Stimulated activated CD8-positive, alpha-beta memory T cell treated with anti-CD3 and anti-CD28 coated beads, Interleukin-12 subunit alpha, Interleukin-12 subunit beta, amount 100 ng/mL, for 4 hours (primary cell): ENCODE measurements around the gene PYGB.
"Not testable (repeated sequence)": the region's sequence is repeated elsewhere in the genome, so short reads cannot be mapped to it uniquely, and the experiment has no call there.

Experiments used
- DNase-seq: peaks from one replicate; pipeline ENCODE4 v3.0.0-alpha.2; 2020; ENCODE audit warnings: low read depth

Gene PYGB

DNA sequence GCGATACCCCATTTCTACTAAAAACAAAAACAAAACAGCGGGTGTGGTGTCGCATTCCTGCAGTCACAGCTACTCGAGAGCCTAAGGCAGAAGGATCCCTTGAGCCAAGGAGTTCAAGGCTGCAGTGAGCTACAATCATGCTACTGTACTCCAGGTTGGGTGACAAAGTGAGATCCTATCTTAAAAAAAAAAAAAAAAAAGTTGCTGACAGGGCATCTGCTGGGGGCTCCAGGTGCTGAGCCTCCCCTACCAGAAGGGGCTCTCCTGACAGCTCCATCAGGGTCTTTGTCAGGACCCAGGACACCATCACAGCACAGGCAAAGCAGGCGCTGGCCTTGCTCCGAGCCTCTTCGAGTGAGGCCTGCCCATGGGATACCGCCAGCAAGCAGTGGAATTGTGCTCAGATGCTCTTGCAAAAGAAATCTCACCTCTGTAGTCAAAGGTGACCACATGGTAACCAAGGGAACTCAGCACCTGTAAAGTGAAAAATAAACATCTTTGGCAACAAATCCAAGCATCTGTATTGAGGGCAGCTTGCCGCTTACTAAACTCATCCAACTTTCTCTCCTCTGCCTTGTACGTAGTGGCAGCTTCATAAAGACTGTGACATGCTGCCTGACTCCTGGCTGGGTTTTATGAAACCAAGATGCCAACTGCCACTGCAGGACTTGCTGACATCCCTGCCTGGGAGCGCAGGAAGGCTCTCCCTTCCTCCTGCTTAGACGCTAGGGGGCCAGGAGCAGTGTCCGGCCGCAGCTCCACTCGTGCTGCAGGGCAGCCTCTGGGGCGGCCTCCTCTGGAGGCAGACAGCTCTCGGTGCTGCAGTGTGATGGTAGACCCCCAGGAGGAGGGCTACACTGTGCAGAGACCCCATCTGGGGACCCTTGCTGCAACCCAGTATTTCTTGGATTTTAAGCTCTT, 66.9 kb downstream of the PYGB start:
- no peak for DNase-seq

DNA sequence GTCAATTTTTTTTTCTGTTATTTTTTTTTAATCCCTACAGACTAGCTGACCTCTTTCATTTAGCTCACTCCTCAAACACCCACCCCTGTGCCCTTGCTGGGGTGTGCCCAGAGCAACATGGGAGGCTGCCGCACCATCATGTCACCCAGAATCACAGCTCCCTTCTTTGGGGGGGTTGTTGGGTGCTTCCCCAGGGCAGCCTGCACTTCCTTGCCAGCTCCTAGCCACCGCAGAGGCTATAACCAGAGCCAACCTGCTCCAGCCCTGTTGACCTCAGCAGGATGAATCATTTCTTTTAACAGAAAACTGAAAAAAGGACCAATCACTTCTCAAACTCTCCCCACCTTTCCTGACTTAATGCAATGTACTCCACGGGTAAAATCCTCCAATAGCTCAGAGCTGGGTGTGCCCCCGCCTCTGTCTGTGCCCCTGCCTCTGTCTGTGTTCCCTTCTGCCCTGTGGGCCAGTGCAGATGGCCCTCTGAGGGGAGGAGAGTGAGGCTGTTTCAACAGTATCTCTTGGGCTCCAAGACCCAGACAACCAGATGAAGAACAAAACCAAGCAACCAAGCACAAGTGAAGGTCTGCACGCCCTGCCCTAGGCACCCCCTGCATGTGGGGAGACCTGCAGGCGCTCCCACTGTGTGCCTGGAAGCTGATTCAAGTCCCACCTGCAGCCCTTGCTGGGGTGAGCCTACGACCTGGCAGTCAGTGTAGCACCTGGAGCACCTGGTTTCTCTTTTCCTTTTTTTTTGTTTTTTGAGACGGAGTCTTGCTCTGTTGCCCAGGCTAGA, 67.7 kb downstream of the PYGB start:
- DNase-seq = no peak

DNA sequence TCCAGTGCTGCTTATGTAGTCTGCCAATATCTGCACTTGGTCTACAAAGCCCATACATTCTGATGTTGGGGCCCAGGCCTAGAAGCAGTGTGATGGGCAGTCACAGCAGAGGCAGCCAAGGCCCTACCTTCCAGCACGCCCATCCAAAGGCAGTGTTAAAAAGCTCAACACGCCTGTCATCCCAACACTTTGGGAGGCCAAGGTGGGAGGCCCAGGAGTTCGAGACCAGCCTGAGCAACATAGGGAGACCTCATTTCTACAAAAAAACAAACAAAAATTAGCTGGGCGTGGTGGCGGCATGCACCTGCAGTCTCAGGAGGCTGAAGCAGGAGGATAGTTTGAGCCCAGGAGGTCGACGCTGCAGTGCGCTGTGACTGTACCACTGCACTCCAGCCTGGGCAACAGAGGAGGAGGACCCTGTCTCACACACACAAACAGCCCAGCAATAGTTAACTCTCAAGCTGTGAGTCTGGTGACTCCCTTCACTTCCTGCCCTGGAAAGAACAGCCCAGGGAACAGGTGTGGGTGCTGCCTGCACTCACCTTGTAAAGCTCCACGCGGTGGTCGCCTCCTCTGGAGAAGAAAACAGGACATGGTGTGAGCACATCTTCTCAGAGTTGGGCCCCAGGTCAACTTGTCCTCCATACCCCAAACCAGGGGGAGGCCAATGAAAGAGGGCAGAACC, 68.8 kb downstream of the PYGB start:
- no peak for DNase-seq

DNA sequence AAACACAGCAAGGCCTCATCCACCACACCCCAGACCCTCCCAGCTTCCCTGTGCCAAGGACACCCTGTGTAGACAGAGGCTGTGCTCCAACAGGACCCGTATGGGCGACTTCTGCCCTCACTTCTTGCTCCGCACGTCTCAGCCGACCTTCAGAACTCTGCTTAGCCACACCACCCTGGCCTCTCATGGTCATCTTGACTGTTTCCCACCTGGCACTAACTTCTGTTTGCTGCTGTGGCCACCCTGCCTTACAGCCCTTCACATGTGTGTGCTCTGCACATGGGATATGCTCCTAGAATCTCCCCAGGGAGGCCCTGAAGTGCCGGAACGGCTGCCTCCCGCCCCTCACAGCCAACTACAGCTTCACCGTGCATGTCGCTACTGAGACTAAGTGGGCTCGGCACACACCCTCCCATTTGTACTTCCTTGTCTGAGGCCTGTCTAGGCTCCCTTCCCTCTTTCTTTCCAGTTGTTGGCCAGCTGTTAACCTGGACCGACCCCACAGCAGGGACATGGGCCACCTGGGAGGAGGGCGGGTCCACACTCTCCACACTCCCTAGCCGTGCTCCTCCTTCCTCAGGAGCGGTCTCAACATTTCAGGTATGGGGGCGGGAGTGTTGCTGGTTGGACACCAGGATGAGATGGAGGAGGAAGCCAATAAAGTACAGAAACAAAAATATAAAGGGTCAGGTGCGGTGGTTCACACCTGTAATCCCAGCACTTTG, 69.6 kb downstream of the PYGB start:
- DNase-seq = no peak

DNA sequence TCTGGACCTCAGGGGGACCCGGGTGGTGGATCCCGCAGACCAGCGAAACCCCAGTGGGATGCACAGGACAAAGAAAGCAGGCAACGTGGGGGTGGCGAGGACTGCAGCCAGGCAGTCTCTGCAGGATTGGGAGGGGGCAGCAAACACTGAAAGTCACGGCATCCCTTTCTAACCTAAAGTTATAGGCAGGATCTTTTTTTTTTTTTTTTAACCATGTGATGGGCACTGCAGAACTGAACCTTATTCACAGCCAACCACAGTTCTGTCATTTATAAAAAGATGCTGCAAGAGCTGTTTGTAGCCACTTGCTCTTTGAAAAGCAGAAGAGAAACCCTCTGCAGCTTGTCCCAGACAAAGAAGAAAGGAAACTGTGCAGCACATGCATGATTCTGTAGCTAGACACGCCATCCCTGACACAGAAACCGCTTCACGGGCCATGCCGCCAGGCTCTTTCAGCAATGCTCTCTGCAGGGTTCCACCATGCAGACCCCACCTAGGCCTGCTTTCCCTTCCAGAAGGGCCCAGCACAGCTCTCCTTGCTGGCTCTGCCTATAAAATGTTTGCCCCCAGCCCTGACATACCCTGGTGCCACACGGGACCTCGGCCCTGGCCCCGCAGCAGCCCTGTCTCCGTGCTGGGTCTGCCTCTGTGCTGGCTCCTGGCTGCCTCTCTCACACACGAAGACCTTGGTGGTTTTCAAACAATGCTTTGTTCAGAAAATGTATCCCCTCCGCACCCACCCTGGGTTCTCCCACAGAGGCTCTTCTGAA, 70.8 kb downstream of the PYGB start:
- no peak for DNase-seq

DNA sequence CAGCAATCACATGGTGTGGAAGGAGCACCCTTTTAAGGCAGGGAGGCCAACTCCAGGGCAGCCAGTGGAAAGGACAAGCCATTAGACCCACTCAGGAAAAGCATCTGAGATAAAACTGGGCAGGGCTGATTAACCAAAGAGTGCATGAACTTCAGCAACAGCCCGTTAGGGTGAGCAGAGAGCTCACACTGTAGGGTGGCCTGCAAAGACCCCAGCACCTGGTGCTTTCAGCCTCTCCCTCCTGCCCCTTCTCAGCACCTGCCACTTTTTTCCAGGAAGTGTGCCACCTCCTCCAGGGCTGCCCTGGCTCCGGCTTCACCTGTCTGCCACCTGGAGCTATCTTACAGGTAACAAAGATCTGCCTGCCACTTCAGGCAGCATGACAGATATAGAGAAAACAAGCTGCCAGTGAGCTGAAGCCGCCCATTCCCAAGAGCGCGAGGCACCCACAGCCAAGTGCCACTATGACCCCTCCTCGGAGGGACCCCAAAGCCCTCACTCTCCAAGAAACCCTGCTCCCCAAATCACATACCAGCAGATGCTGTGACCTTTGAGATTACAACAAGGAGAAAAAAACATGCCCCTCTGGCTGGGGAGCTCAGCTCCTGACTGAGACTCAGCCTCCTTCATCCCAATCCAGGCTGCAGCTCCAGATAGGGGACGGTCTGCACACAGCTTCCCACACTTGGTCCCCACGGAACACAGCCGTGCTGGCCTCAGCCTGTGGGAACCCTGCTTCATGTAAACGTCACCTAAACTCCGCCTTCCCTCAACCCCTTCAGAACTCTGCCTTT, 71.6 kb downstream of the PYGB start:
- DNase-seq = no peak

DNA sequence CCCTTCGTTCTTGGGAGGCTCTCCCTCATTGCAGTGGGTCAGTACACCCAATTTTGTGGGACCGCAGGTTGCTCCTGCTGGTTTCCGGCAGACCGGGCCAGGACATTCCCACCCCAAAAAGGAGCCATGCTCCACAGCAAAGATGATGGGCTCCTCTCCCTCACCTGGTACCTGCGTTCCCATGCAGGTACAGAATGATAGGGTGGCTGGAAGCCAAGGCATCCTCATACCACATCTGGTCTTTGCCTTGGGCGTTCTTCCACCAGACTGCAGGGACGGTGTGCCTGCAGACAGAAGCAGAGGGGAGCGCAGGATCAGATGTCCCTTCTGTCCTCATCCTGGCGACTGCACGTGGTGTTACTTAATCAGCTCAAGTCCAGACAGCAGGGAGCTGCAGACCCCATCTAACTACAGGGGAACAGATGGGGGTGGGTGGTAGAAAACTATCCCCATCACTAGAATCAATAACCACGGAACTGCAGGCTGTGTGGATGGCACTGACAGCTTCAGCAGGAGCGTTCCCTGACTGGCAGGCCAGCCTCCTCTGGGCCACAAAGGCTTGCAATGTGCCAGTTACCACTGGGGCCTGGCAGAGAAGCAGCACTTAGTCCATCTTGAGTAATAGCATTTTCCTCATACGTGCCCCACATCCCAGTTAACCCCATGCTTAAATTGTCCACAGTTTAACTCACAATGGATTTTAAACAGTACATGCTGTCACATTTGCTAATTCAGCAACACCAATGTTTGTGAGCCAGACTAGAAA, 72.3 kb downstream of the PYGB start:
- DNase-seq = no peak

DNA sequence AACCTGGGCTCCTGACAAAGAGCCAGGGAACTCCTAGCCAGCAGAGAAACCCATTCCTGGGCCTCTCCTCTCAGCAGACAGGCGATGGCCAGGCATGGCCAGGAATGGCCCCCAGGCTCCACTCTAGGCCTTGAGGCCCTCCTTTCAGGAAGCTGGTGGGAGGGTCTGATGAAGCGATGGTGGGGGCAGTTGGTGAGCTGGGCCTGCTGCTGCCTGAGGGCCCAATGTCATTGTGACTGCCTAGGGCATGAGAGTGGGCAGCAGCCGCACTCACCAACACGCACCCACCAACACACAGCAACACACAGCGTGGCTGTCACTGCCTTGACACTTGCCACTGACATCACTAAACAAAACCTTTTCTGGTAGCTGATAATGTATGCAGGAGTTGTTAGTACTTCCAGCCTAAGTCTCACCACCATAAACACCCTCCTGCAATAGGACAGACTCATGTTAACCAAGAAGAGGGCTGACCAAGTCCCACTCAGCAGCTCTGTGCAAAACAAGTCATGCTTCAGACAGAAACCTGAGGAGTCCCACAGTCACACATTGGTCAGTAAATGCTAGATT, 73.5 kb downstream of the PYGB start:
- no peak for DNase-seq

DNA sequence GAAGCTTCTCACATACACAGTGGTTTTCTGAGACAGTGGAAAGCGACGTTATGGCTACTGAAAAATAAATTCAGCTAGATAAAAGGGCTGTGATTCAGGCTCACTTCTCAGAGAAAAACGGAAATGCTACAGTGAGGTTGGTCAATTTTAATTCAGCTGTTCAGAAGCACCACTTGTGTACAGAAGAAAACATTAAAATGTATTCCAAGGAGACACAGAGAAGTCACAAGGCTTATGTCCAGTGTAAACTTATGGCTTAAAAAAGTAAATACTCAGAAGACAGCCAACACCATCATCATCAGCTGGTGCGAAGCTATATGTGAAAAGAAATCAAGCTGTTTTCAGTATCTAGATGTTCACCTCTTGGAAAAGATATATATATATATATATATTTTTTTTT, 74.1 kb downstream of the PYGB start:
- DNase-seq = no peak

DNA sequence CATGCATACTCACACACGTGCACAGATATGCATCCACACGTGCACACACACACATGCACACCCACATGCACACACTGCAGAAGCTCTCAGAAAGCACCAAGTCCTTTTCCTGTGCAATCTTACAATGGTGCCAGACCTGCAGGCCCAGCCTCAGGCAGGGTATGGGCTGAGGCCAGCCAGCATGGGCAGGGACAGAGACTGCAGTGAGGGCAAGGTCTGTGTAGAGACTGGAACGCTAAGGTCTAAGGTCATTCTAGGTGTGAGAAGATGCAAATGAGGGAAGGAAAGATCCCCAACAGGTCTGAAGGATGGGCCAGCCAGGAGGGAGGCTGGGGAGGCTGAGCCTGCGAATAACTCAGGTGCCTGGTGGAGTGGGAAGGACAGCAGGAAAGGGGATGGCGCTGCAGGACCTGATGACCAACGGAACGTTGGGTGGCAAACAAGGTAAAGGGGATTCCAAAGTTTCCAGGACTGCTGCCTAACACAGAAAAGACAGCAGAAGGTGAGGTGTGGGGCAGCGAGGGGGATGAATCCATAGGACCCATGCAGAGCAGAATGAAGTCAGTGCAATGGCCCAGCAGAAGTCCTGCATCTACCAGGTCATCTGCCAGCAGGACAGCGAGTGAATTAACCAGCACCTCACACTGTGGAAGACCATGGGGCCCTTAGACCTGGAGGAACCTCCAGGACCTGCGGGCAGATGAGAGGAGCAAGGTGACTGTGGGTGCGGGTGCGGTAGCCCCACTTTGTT, 75.8 kb downstream of the PYGB start:
- DNase-seq = no peak

DNA sequence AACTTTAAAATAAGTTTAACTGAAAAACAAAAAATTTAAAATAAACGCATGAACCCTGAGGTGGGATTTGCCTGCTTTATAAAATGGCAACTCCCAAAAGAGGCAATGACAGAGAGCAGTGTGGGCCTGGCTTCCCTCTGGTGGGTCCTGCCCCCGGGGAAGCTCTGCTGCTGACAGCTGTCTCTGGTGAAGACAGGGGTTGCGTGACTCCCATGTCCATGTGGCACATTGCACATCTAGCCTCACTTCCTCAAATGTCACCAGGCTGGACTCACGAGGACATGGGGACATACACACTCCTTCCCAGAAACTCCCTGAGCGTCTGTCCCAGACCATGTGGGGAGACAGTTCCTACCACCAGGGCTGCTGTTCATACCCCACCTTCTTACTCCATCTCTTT, 76.5 kb downstream of the PYGB start:
- no peak for DNase-seq

DNA sequence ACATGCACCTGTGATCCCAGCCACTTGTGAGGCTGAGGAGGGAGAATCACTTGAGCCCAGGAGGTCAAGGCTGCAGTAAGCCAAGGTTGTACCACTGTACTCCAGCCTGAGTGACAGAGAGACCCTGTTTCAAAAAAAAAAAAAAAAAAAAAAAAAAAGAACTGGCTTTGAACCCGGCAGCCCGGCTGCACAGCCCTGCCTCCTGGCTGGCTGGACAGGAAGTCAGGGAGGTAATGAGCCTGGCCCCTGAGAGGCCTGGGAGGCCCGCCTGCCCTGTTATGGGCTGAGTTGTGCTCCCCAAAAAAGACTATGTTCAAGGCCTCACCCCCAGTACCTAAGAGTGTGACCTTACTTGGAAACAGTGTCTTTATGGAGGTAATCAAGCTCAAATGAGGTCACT, 77.2 kb downstream of the PYGB start:
- DNase-seq = no peak

DNA sequence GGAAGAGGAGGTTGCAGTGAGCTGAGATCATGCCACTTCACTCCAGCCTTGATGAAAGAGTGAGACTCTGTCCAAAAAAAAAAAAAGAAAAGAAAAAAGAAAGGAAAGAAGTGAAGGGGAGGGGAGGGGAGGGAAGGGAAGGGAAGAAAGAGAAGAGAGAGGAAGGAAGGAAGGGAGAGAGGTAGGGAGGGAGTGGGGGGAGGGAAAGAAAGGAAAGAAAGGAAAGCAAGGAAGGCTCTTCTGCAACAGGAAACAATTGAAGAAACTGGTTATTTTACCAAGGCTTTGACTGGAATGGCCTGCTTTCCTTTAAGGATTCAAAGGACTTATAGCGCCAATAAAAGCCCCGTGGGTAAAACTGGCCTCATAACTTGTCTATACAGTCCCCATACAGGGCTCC, 78.1 kb downstream of the PYGB start:
- DNase-seq = no peak

DNA sequence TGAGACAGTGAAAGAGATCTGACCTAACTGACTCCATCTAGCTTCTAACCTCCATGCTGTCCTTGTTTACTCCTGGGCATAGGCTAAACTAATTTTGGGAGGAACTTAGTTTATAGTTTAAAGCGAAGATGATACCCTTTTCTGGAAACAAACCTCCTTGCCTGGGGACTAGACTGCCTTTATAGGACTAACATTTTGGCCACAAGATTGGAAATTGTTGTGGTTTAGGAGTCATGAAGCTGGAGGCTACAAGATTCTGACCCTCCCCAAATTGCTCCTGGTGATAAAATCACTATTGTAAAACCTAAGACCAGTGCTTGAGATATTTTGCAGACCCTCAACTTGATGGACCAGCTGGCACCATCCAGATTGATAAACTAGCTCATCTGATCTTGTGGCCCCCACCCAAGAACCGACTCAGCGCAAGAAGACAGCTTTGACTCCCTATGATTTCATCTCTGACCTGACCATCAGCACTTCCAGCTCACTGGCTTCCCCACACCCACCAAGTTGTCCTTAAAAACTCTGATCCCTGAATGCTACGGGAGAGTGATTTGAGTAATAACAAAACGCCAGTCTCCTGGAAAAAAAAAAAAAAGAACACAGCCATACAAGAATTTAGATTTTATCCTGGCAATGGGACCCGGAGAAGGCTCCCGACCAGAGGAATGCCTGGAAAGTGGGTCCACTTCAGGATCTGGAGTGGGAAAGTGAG, 79.8 kb downstream of the PYGB start:
- DNase-seq = no peak

DNA sequence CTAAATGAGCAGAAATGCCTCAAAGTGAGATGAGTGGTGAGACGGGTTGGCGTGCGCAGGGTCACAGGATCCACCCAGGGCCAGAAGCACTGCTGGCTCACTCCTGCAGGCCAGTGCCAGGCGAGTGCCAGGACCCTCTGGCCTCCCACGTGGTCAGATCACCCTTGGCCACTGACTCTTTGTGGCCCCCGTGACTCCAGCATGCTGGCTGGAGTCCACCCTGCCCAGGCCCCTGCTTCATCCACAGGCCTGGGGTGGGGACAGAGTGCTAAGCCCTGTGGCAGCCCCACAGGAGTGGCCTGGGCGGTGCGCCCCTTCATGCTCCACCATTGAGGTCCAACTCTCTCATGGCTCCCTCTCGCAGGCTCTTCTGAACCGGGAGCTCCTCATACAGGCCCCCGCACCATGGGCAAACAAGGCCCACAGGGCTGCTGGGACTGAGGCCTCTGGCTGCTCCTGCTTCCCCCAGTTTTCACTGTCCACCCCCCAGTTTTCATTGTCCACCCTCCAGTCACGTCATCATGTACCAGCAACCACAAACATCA, 81.1 kb downstream of the PYGB start:
- no peak for DNase-seq

DNA sequence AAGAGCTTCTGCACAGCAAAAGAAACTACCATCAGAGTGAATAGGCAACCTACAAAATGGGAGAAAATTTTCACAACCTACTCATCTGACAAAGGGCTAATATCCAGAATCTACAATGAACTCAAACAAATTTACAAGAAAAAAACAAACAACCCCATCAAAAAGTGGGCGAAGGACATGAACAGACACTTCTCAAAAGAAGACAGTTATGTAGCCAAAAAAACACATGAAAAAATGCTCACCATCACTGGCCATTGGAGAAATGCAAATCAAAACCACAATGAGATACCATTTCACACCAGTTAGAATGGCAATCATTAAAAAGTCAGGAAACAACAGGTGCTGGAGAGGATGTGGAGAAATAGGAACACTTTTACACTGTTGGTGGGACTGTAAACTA, 87.1 kb downstream of the PYGB start:
- not testable (repeated sequence) for DNase-seq

DNA sequence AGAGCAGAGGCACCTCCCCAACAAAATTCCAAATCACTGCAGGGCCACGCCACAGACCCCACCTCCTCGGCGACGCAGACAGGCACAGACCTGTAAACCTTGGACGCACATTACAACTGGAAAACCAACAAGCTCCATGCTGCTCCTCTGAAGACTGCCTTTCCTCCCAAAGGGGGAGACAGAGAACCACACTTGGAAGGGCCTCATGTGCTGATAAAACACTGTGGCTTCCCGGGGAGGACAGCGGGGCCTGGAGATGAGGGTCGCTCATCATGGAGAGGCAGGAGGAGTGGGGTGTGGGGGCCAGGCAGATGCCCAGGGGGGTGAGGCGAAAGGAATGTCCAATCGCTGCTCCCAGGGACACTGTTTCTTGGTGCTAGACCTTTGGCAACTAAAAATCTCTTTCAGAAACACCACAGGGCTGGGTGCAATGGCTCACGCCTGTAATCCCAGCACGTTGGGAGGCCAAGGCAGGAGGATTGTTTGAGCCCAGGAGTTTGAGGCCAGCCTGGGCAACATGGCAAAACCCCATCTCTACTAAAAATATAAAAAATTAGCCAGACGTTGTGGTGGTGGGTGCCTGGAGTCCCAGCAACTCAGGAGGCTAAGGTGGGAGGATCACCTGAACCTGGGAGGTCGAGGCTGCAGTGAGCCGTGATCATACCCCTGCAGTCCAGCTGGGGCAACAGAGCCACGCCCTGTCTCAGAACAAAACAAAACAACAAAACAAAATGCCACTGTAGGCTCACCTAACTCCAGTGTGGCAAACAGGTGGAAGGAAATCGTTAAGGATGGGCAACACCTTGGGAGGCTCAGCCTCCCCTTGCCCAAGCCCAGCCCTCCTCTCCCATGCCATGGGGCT, 88.9 kb downstream of the PYGB start:
- no peak for DNase-seq
